HG02610 (cell line): Measurements from ENCODE around the gene SHMT2.

ENCODE experiments used
- ATAC-seq: cut with Tn5 transposase; IDR thresholded peaks from one replicate; pipeline ENCODE4 v1.9.1; 2021; ENCODE audit warnings: mild to moderate bottlenecking, moderate library complexity; ENCODE audit not compliant: unreplicated experiment

SHMT2 gene

GRCh38 chr12:57225680-57226210 lies 3.8 kb upstream of the SHMT2 start:
- no peak for ATAC-seq

GRCh38 chr12:57226588-57227314 lies 2.8 kb upstream of the SHMT2 start:
- no peak for ATAC-seq

DNA sequence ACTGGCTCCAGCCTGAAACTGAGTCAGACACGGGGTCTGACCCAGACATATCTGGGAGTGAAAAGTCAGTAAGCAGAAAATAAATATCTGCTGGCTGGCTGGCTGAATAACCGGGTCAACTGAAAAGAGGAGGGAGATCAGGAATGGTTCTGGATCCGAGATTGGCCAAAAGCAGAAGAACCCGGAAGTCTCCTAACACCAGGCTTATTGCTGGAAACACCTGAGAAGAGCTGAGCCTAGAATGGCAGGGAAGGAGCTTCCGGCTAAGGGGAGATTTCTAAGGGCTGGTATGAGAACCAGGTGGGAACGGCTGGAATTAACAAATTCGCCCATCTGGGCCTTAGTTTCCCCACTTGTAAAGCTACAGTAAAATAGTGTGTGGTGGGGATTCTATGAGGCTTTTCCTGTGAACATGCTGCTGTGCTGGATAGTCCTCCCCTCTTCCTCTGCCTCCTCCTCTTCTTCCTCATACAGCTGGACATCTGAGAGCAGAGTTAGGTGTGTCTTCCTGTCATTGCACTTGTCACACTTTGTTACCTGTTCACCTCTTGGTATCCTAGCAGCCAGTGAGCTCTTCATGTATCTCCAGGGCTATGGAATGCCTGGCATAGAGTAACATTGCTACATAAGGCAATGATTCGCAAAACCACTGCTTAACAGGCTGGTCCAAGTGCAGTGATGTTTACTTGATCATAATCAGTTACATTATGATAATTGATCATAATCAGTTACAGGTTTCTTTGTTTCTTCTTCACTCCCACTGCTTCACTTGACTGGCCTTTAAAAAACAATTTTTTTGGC lies 2.0 kb upstream of the SHMT2 start:
- ATAC-seq: no peak

DNA sequence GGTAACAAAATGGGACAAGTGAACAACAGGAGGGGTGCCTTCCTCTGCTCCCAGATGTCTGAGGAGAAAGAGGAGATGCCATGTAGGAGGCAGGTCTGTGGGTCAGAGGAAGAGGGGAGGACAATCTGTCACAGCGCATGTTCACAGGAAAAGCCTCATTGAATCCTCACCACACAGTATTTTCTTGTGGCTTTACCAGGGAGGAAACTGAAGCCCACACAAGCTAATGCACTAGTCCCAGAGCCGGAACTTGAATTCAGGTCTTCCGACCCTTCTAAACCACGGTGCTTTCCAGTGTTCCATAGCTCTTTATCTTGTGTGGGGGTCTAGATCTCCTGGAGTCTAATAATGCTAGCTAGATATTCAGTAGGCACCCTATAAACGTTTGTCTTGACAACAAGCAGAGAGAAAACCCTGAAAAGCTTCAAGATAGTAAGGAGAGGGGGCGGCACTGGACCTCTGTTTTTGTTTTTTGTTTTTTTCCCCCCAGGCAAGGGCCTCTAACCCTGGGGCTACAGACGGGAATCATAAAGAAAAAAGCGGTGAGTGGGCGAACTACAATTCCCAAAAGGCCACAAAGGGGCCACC lies 371 bp upstream of the SHMT2 start:
- no peak for ATAC-seq

- ATAC-seq: no peak
These were observed 1.1 kb downstream of the SHMT2 start for GRCh38 chr12:57230381-57231155.

GRCh38 chr12:57231276-57232021 lies 1.9 kb downstream of the SHMT2 start:
- no peak for ATAC-seq

- ATAC-seq: no peak
These were observed 2.7 kb downstream of the SHMT2 start for GRCh38 chr12:57232156-57232756.

GRCh38 chr12:57233357-57234232 lies 4.1 kb downstream of the SHMT2 start:
- ATAC-seq: no peak

DNA sequence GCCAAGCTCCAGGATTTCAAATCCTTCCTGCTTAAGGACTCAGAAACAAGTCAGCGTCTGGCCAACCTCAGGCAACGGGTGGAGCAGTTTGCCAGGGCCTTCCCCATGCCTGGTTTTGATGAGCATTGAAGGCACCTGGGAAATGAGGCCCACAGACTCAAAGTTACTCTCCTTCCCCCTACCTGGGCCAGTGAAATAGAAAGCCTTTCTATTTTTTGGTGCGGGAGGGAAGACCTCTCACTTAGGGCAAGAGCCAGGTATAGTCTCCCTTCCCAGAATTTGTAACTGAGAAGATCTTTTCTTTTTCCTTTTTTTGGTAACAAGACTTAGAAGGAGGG lies 4.7 kb downstream of the SHMT2 start:
- ATAC-seq: no peak

GRCh38 chr12:57234571-57235016 lies 5.1 kb downstream of the SHMT2 start:
- ATAC-seq: no peak

DNA sequence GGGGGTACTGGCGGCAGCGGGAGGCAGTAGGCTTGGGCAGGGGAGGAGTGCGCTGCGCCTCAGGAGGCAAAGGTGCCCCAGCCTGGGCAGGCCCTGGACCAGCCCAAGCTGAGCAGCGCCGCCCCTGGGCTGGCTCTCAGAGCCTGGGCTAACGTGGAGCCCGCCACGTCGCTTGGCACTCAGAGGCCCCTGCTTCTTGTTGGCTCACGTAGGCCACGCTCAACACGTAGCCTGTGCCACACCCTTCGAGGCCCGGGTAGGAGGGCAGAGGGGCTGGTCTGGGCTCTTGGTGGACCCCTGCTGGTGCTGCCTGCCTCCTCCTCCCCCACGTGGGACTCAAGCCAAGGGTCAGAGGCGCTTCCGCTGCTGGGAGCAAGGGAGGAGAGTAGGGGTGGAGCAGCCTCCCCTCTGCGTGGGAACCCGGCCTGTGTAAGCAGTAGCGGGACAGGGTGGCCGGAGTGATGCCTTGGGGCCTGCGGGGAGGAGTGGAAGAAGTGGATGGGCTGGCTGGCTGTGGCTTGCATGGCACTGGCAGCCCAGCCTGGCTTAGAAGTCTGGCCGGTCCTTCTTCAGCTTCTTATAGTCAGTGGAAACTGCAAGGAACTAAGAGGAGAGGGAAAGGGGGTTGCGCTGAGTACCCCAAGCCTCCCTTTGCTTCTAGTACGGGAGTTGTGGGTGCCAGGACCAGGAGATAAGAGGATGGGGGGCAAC lies 5.7 kb downstream of the SHMT2 start:
- no peak for ATAC-seq

DNA sequence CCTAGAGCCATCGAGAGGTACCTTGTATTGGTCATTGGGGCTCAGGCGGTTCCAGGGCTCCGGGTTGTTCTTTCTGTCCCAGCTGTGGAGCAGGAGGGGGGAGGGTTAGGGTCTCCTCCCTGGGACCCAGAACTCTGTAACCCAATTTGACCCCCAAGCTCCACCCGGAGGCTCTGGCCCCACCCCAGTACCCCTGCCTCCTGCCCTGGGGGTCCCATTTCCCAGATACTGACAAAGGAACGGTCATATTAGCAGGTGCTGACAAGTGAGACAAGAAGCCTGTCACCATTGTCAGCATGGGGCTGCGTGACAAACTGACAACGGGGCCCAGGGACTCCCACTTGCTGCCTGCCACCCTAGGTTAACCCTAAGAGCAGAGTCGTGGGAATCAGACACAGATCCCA lies 6.2 kb downstream of the SHMT2 start:
- no peak for ATAC-seq

DNA sequence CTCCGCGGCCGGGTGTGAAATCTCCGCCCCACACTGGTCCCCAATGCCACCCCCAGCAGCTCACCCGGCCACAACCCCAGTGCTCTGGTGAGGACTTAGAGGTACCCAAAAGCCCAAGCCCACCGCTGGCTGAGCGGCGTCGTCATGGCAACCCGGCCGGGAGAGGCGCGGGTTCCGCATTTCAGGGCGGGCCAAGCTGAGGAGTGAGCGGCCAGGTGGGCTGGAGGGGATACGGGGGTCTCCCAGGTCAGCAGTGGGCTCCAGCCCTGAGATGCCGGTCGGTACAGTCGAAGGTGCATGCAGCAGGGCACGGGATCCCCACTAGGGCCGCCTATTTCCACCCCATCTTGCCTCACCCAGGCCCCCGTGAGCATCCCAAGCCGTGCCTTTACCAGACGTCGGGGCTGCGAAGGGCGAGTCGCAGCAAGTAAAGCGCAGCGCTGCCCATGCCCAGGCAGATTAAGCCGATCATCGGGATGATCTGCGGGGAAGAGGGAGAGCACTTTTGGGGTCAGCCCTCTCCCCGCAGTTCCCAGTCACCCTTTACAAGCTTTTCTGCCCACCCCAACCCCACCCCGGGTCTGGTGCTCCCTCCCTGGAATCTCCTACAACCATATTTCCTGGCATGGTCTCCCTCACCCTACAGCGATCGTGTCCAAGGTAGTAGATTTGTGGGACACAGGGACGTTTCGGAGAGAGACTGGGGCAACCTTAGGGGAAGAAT lies 6.9 kb downstream of the SHMT2 start:
- ATAC-seq: no peak

- ATAC-seq: no peak
These were observed 7.5 kb downstream of the SHMT2 start for GRCh38 chr12:57236925-57237595.

GRCh38 chr12:57237596-57237931 lies 8.1 kb downstream of the SHMT2 start:
- no peak for ATAC-seq

- no peak for ATAC-seq
These were observed 8.7 kb downstream of the SHMT2 start for GRCh38 chr12:57237932-57238853.
